IMR-90 (cell line): ENCODE measurements around the gene CAVIN4. TPM values are rescaled to one million over a fixed set of nuclear protein-coding genes. Genes with fewer than 3 reads are reported as not detected.

Source experiments
- ATAC-seq: fragments of 200-7000 bp; cut with Tn5 transposase; 2 replicates; pipeline ENCODE4 v1.9.1; 2020; ENCODE audit warnings: low read depth, mild to moderate bottlenecking, moderate library complexity
- BruUV-seq: library from RNA; stranded (reverse); fragments of 400-500 nt; replicated peaks from 2 replicates; lab custom pipeline; 2021; lab: Mats Ljungman, UMichigan
- CTCF ChIA-PET: fragments of 300-600 bp; formaldehyde crosslinking; extraction: SDS; loops from one replicate; lab custom pipeline; 2021; ENCODE audit warnings: antibody characterized with exemption; lab: Yijun Ruan, JAX
- POLR2A ChIA-PET: fragments of 300-600 bp; sonication (Branson Sonifier 250); formaldehyde crosslinking; loops from one replicate; lab custom pipeline; 2022; ENCODE audit warnings: antibody characterized with exemption; ENCODE audit not compliant: unreplicated experiment; lab: Charles Lee
- DNase-seq: peaks from one replicate; pipeline ENCODE4 v3.0.0; 2013
- H2AFZ ChIP-seq: replicated peaks from 2 replicates; pipeline ENCODE3; 2013; ENCODE audit warnings: low read length, mild to moderate bottlenecking; ENCODE audit not compliant: poor library complexity
- H2AK5ac ChIP-seq: 2 replicates; pipeline ENCODE4 v1.6.1; 2013; ENCODE audit warnings: low read depth, low read length, inconsistent platforms
- H2AK9ac ChIP-seq: replicated peaks from 2 replicates; pipeline ENCODE3; 2013; ENCODE audit warnings: mild to moderate bottlenecking, low read depth, low read length, moderate library complexity; ENCODE audit not compliant: poor library complexity
- H2BK120ac ChIP-seq: 2 replicates; pipeline ENCODE4 v1.6.1; 2013; ENCODE audit warnings: low read depth, low read length, inconsistent platforms
- H2BK15ac ChIP-seq: 3 replicates; pipeline ENCODE4 v1.6.1; 2013; ENCODE audit warnings: low read depth, low read length, inconsistent platforms
- H2BK20ac ChIP-seq: 2 replicates; pipeline ENCODE4 v1.6.1; 2013; ENCODE audit warnings: low read depth, mild to moderate bottlenecking, inconsistent platforms, low read length, moderate library complexity
- H2BK5ac ChIP-seq: 2 replicates; pipeline ENCODE4 v1.6.1; 2013; ENCODE audit warnings: mild to moderate bottlenecking, low read depth, low read length, inconsistent platforms; ENCODE audit not compliant: poor library complexity, severe bottlenecking
- H3K14ac ChIP-seq: replicated peaks from 2 replicates; pipeline ENCODE4 v1.6.1; 2013; ENCODE audit warnings: low read depth, low read length, inconsistent platforms
- H3K18ac ChIP-seq: 2 replicates; pipeline ENCODE4 v1.6.1; 2013; ENCODE audit warnings: low read depth, low read length, control low read depth
- H3K23ac ChIP-seq: 2 replicates; pipeline ENCODE4 v1.6.1; 2013; ENCODE audit warnings: low read depth, low read length, inconsistent platforms
- H3K27ac ChIP-seq: 2 replicates; pipeline ENCODE4 v1.5.1; 2013; ENCODE audit warnings: mild to moderate bottlenecking, control low read depth, low read length; ENCODE audit not compliant: insufficient read depth
- H3K27me3 ChIP-seq: 2 replicates; pipeline ENCODE4 v1.6.1; 2013; ENCODE audit warnings: low read length; ENCODE audit not compliant: control insufficient read depth, insufficient read depth
- H3K36me3 ChIP-seq: 2 replicates; pipeline ENCODE4 v1.6.1; 2013; ENCODE audit warnings: low read length, mixed read lengths; ENCODE audit not compliant: control insufficient read depth, insufficient read depth
- H3K4ac ChIP-seq: 2 replicates; pipeline ENCODE4 v1.6.1; 2013; ENCODE audit warnings: low read depth, low read length, inconsistent platforms
- H3K4me1 ChIP-seq: 2 replicates; pipeline ENCODE4 v1.6.1; 2013; ENCODE audit warnings: low read length, mixed read lengths; ENCODE audit not compliant: control insufficient read depth, insufficient read depth
- H3K4me2 ChIP-seq: 2 replicates; pipeline ENCODE4 v1.6.1; 2013; ENCODE audit warnings: low read depth, mild to moderate bottlenecking, control low read depth, low read length, moderate library complexity
- H3K4me3 ChIP-seq: 2 replicates; pipeline ENCODE4 v1.5.1; 2013; ENCODE audit warnings: low read depth, mild to moderate bottlenecking, control low read depth, low read length, moderate library complexity; ENCODE audit not compliant: insufficient read depth
- H3K56ac ChIP-seq: 2 replicates; pipeline ENCODE4 v1.6.1; 2013; ENCODE audit warnings: low read length, inconsistent platforms; ENCODE audit not compliant: insufficient read depth; ENCODE audit errors: extremely low read depth
- H3K79me1 ChIP-seq, 2 experiments: 2 replicates each; pipeline ENCODE4 v1.6.1; 2013; ENCODE audit warnings: low read length in 2 of 2, inconsistent platforms in 1 of 2, low read depth in 1 of 2
- H3K9ac ChIP-seq: 2 replicates; pipeline ENCODE4 v1.6.1; 2013; ENCODE audit warnings: low read depth, low read length, control low read depth
- H3K9me1 ChIP-seq: 2 replicates; pipeline ENCODE4 v1.6.1; 2013; ENCODE audit warnings: low read length, inconsistent platforms; ENCODE audit not compliant: insufficient read depth
- H3K9me3 ChIP-seq: 2 replicates; pipeline ENCODE4 v1.6.1; 2013; ENCODE audit warnings: low read length; ENCODE audit not compliant: control insufficient read depth, insufficient read depth
- H4K20me1 ChIP-seq: 2 replicates; pipeline ENCODE4 v1.6.1; 2013; ENCODE audit warnings: low read length, inconsistent platforms; ENCODE audit not compliant: insufficient read depth
- H4K5ac ChIP-seq: 2 replicates; pipeline ENCODE4 v1.6.1; 2013; ENCODE audit warnings: mild to moderate bottlenecking, low read depth, low read length, control low read depth
- H4K8ac ChIP-seq, 2 experiments: 2 replicates each; pipeline ENCODE4 v1.6.1; 2013; ENCODE audit warnings: low read depth in 2 of 2, low read length in 2 of 2, control low read depth in 1 of 2, inconsistent platforms in 1 of 2
- H4K91ac ChIP-seq: 2 replicates; pipeline ENCODE4 v1.6.1; 2013; ENCODE audit warnings: low read depth, low read length, inconsistent platforms; ENCODE audit not compliant: insufficient read depth
- BHLHE40 ChIP-seq: fragments of 150-350 bp; IDR thresholded peaks from 2 replicates; pipeline ENCODE4 v1.6.1; 2016; ENCODE audit warnings: mild to moderate bottlenecking, low read depth, low read length
- CHD1 ChIP-seq: IDR thresholded peaks from 2 replicates; pipeline ENCODE4 v1.6.1; 2012; ENCODE audit warnings: low read depth, low read length, improper control_type of control experiment
- NFE2L2 ChIP-seq: fragments of 150-350 bp; IDR thresholded peaks from 2 replicates; pipeline ENCODE4 v1.6.1; 2016; ENCODE audit warnings: low read depth, mild to moderate bottlenecking, low read length
- RAD21 ChIP-seq: IDR thresholded peaks from 2 replicates; pipeline ENCODE4 v1.6.1; 2012; ENCODE audit warnings: low read length, improper control_type of control experiment
- RCOR1 ChIP-seq: IDR thresholded peaks from 2 replicates; pipeline ENCODE4 v1.6.1; 2012; ENCODE audit warnings: mild to moderate bottlenecking, low read length, improper control_type of control experiment; ENCODE audit not compliant: insufficient replicate concordance
- RFX5 ChIP-seq: IDR thresholded peaks from 2 replicates; pipeline ENCODE4 v1.8.0; 2012; ENCODE audit warnings: low read depth, mild to moderate bottlenecking, low read length, moderate library complexity
- SMC3 ChIP-seq: fragments of 150-350 bp; IDR thresholded peaks from 2 replicates; pipeline ENCODE4 v1.6.1; 2016; ENCODE audit warnings: low read depth, mild to moderate bottlenecking, antibody characterized with exemption, low read length, moderate library complexity
- WGBS, 2 experiments: methylation state at CpG; one replicate each; pipeline versions ENCODE4 v1.1.5 to v1.1.7; 2013; ENCODE audit warnings: missing lambda C conversion rate in 2 of 2; ENCODE audit not compliant: insufficient read length in 1 of 2; ENCODE audit errors: extremely low coverage in 2 of 2; 5-methylcytosine and 5-hydroxymethylcytosine counted together
- dilution Hi-C: fragments of 300-500 bp; cut with HindIII; formaldehyde crosslinking; loops from one replicate; pipeline ENCODE4 v1.14.3; 2018; ENCODE audit warnings: low sequenced_read_pairs; ENCODE audit not compliant: unreplicated experiment
- in situ Hi-C: fragments of 300-500 bp; cut with MboI; formaldehyde crosslinking; loops from 3 replicates; pipeline ENCODE4 v1.14.3; 2019; ENCODE audit warnings: low sequenced_read_pairs, inconsistent platforms, mixed read lengths
- intact Hi-C: fragments of 100-400 bp; cut with micrococcal nuclease; formaldehyde crosslinking; loops from 2 replicates; pipeline ENCODE4 v1.10.0; 2022
- polyA plus RNA-seq, 3 experiments: library from polyadenylated mRNA; depleted of rRNA; stranded (reverse); fragments of >200 nt; gene quantifications; 2 replicates each; pipeline ENCODE4 v1.2.3, GENCODE V29; 2012; ENCODE audit warnings: low replicate concordance in 1 of 3
- total RNA-seq: library from RNA; depleted of rRNA; stranded (reverse); fragments of >200 nt; gene quantifications from 2 replicates; pipeline ENCODE4 v1.2.3, GENCODE V29; 2012
- TF ChIP-seq, protein P1 (sequence below): conservative IDR thresholded peaks from 2 replicates; pipeline ENCODE4 v1.5.1; 2012; ENCODE audit warnings: mild to moderate bottlenecking, low read depth, low read length, improper control_type of control experiment
- TF ChIP-seq, protein P2 (sequence below): fragments of 150-350 bp; IDR thresholded peaks from 2 replicates; pipeline ENCODE4 v1.6.1; 2016; ENCODE audit warnings: low read depth, mild to moderate bottlenecking, low read length, moderate library complexity, borderline replicate concordance

The CAVIN4 gene
- total and polyA plus RNA-seq, 2 of the 4 experiments (the other 2 are of a cell fraction) = 2.2 to 2.6 TPM

- intact Hi-C loops (no loop called here), dilution Hi-C loops (no loop called here), in situ Hi-C loops (no loop called here)
- no peak overlapping the region for H3K4ac ChIP-seq
- no peak overlapping the region for H2AFZ ChIP-seq
- H3K14ac ChIP-seq = no peak overlapping the region
- no peak overlapping the region for H4K8ac ChIP-seq
- H3K9me1 ChIP-seq = no peaks in the 10 kb centered on the region
- no peak for DNase-seq
- H4K5ac ChIP-seq = no peak overlapping the region
- H3K36me3 ChIP-seq = no peaks in the 10 kb centered on the region
- no peak overlapping the region for H3K4me3 ChIP-seq
- no peak overlapping the region for H2BK5ac ChIP-seq
- H2AK5ac ChIP-seq = no peak overlapping the region
- no peak overlapping the region for H3K18ac ChIP-seq
- H3K4me1 ChIP-seq = no peaks in the 10 kb centered on the region
- ChIA-PET POLR2A (no interaction called here), CTCF (interaction anchor here (1.4 kb wide), 1 partner anchor 18 kb away, joined by 5 read pairs; no protein-coding TSS in a partner anchor)
- H4K91ac ChIP-seq = no peak overlapping the region
- no peak overlapping the region for H2BK120ac ChIP-seq
- H2BK20ac ChIP-seq = no peak overlapping the region
- no peak for TF ChIP-seq NFE2L2
- TF ChIP-seq RCOR1 = no peak
- TF ChIP-seq, protein P1, sequence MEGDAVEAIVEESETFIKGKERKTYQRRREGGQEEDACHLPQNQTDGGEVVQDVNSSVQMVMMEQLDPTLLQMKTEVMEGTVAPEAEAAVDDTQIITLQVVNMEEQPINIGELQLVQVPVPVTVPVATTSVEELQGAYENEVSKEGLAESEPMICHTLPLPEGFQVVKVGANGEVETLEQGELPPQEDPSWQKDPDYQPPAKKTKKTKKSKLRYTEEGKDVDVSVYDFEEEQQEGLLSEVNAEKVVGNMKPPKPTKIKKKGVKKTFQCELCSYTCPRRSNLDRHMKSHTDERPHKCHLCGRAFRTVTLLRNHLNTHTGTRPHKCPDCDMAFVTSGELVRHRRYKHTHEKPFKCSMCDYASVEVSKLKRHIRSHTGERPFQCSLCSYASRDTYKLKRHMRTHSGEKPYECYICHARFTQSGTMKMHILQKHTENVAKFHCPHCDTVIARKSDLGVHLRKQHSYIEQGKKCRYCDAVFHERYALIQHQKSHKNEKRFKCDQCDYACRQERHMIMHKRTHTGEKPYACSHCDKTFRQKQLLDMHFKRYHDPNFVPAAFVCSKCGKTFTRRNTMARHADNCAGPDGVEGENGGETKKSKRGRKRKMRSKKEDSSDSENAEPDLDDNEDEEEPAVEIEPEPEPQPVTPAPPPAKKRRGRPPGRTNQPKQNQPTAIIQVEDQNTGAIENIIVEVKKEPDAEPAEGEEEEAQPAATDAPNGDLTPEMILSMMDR = no peak
- TF ChIP-seq CHD1 = no peak
- TF ChIP-seq RAD21 = no peak
- no peak for TF ChIP-seq SMC3
- no peak for TF ChIP-seq RFX5
- TF ChIP-seq BHLHE40 = no peak
- TF ChIP-seq, protein P2, sequence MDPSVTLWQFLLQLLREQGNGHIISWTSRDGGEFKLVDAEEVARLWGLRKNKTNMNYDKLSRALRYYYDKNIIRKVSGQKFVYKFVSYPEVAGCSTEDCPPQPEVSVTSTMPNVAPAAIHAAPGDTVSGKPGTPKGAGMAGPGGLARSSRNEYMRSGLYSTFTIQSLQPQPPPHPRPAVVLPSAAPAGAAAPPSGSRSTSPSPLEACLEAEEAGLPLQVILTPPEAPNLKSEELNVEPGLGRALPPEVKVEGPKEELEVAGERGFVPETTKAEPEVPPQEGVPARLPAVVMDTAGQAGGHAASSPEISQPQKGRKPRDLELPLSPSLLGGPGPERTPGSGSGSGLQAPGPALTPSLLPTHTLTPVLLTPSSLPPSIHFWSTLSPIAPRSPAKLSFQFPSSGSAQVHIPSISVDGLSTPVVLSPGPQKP = no peak
- H3K56ac ChIP-seq = no peak overlapping the region
- H3K9ac ChIP-seq = no peak overlapping the region
- H3K27me3 ChIP-seq = no peaks in the 10 kb centered on the region
- no peak overlapping the region for H3K23ac ChIP-seq
- H2BK15ac ChIP-seq = no peak overlapping the region
- ATAC-seq = no peak
- no peak overlapping the region for H3K4me2 ChIP-seq
- H3K27ac ChIP-seq = no peak overlapping the region
- WGBS, 2 experiments = 67% methylated on average over 1 of the region's 5 CpGs; no CpG with 5 or more reads in 1 of the 2 experiments
- BruUV-seq = no TSS peak
- no peaks in the 10 kb centered on the region for H3K79me1 ChIP-seq
- no peak overlapping the region for H2AK9ac ChIP-seq
- H3K9me3 ChIP-seq = no peaks in the 10 kb centered on the region
- H4K20me1 ChIP-seq = no peaks in the 10 kb centered on the region
Measured at GRCh38 chr9:100619665-100620064, 41.8 kb downstream of the CAVIN4 start.
